Camera-type eye (tissue), 1 donor: ENCODE results near the gene ZNF358. TPM values are rescaled to one million over a fixed set of nuclear protein-coding genes. Genes with fewer than 3 reads are reported as not detected.

Experiments
- total RNA-seq: library from RNA; depleted of rRNA; stranded (reverse); fragments of >200 nt; gene quantifications from one replicate; pipeline ENCODE4 v1.2.3, GENCODE V29; 2014

Gene ZNF358
- total RNA-seq: 28.1 TPM

GRCh38 chr19:7515645-7516151, at the start of gene ZNF358:
Gene ZNF358, plus strand, starts transcription at chr19:7516103. Its CDS starts 3,140 bp downstream, at chr19:7519243.

GRCh38 chr19:7488736-7489353, 27.1 kb upstream of the ZNF358 start, which contains the start of gene PEX11G:
Gene PEX11G, minus strand, starts transcription at chr19:7489035. Its CDS starts 25 bp downstream, at chr19:7489010.

GRCh38 chr19:7522072-7522922, 6.4 kb downstream of the ZNF358 start, which contains the start of gene MCOLN1:
Gene MCOLN1, plus strand, starts transcription at chr19:7522624. Its CDS starts 127 bp downstream, at chr19:7522751.

GRCh38 chr19:7535047-7535997, 19.4 kb downstream of the ZNF358 start, which contains the start of gene PNPLA6:
Gene PNPLA6, plus strand, starts transcription at chr19:7535717. Its CDS starts 72 bp downstream, at chr19:7535789.

Other genes with a start within 250 kb of the ZNF358 start
- 74.1 TPM for gene INSR, start 221.7 kb upstream of the ZNF358 start, total RNA-seq
- 44.6 TPM for gene ARHGEF18, start 167.2 kb upstream of the ZNF358 start, total RNA-seq
- gene PEX11G, start 27.1 kb upstream of the ZNF358 start, total RNA-seq: 2.3 TPM
- 10.2 TPM for gene MCOLN1, start 6.5 kb downstream of the ZNF358 start, total RNA-seq
- 59.0 TPM for gene PNPLA6, start 19.6 kb downstream of the ZNF358 start, total RNA-seq
- 13.7 TPM for gene CAMSAP3, start 79.8 kb downstream of the ZNF358 start, total RNA-seq
- gene XAB2, start 113.4 kb downstream of the ZNF358 start, total RNA-seq: 49.8 TPM
- 6.2 TPM for gene PET100, start 113.7 kb downstream of the ZNF358 start, total RNA-seq
- 12.3 TPM for gene PCP2, start 117.6 kb downstream of the ZNF358 start, total RNA-seq
- gene STXBP2, start 121.0 kb downstream of the ZNF358 start, total RNA-seq: 12.3 TPM
- gene RETN, start 152.9 kb downstream of the ZNF358 start, total RNA-seq: not detected
- gene MCEMP1, start 161.0 kb downstream of the ZNF358 start, total RNA-seq: not detected
- 36.9 TPM for gene TRAPPC5, start 164.7 kb downstream of the ZNF358 start, total RNA-seq
- gene FCER2, start 186.0 kb downstream of the ZNF358 start, total RNA-seq: not detected
- 0.71 TPM for gene CLEC4G, start 216.0 kb downstream of the ZNF358 start, total RNA-seq
- gene CD209, start 231.4 kb downstream of the ZNF358 start, total RNA-seq: 5.4 TPM
- 0.27 TPM for gene CLEC4M, start 247.1 kb downstream of the ZNF358 start, total RNA-seq